Ovary (tissue), 9 donors: ENCODE measurements around the gene PMEL. TPM values are rescaled to one million over a fixed set of nuclear protein-coding genes. Genes with fewer than 3 reads are reported as not detected.

Source experiments
- DNase-seq, 5 donors: peaks; one replicate each; pipeline ENCODE4 v3.0.0-alpha.2; 2019 to 2020
- H3K27ac ChIP-seq, 2 donors: fragments of 200-600 bp; one replicate each; pipeline versions ENCODE4 v1.5.1 to v1.8.0; 2019 to 2022
- H3K27me3 ChIP-seq: fragments of 200-600 bp; one replicate; pipeline ENCODE4 v1.8.0; 2022
- H3K36me3 ChIP-seq: fragments of 200-600 bp; sonication (generic); one replicate; pipeline ENCODE4 v1.5.1; 2019
- H3K4me1 ChIP-seq: one replicate; pipeline ENCODE4 v1.8.1; 2013; ENCODE audit warnings: mild to moderate bottlenecking, moderate library complexity; ENCODE audit not compliant: insufficient read depth
- H3K4me3 ChIP-seq: fragments of 200-600 bp; sonication (generic); one replicate; pipeline ENCODE4 v1.5.1; 2017
- H3K9me3 ChIP-seq, 2 donors: fragments of 200-600 bp in 1 of 2; sonication (generic) in 1 of 2; one replicate each; pipeline versions ENCODE4 v1.5.1 to v1.8.1; 2013 to 2019; ENCODE audit warnings: mild to moderate bottlenecking in 1 of 2, moderate library complexity in 1 of 2
- EP300 ChIP-seq: sonication (generic); formaldehyde crosslinking; IDR thresholded peaks from one replicate; pipeline ENCODE4 v1.6.1; 2017; ENCODE audit warnings: antibody characterized with exemption
- POLR2A ChIP-seq: fragments of 450-650 bp; IDR thresholded peaks from one replicate; pipeline ENCODE4 v1.6.1; 2017; ENCODE audit warnings: antibody characterized with exemption, mild to moderate bottlenecking, moderate library complexity
- WGBS, 3 donors: extraction: QIAGEN DNeasy Blood & Tissue Kit in 1 of 3; methylation state at CpG; one replicate each; pipeline versions ENCODE4 v1.1.5 to v1.1.7; 2013 to 2017; 5-methylcytosine and 5-hydroxymethylcytosine counted together
- intact Hi-C, 4 donors: fragments of 100-400 bp; cut with DNase I; formaldehyde crosslinking; loops; one replicate each; pipeline versions ENCODE4 v1.11.0 to v1.15.1; 2022 to 2023
- polyA plus RNA-seq, 2 donors: library from polyadenylated mRNA; stranded (reverse); fragments of 200-250 nt in 1 of 2; fragments of 350-450 nt in 1 of 2; fragmentation: Illumina TruSeq in 1 of 2; extraction: RNeasy Lipid Tissue Mini Kit (QIAGEN cat#74804) in 1 of 2; gene quantifications; one replicate each; pipeline ENCODE4 v1.2.3, GENCODE V29; 2013 to 2014
- total RNA-seq, 7 donors: library from RNA; depleted of rRNA in 2 of 7; stranded (reverse); fragments of >200 nt in 2 of 7; fragmentation: NEBNext Ultra II Directional in 3 of 7; extraction: Animal tissue kit (Norgen Biotek cat#: 25700) in 3 of 7; gene quantifications; one replicate each; pipeline versions ENCODE4 v1.1.0 to v1.2.4, GENCODE V29; 2016 to 2023
- TF ChIP-seq, protein P1 (sequence below), 3 donors: fragments of 450-650 bp in 2 of 3; fragments of 200-600 bp in 1 of 3; IDR thresholded peaks; one replicate each; pipeline versions ENCODE4 v1.5.1 to v1.8.0; 2016 to 2022; ENCODE audit warnings: antibody characterized with exemption in 3 of 3, mild to moderate bottlenecking in 1 of 3
- donor health status: DM: no; HTN: no; CAD: no; lungs with moderate emphysema.
- donor health status: DM: no; HTN: no; CAD: no.
- donor health status: Bipolar disorder and iron deficiency.
- donor health status: DM: yes; HTN: yes; CAD: no.
- donor health status: DM: no; HTN: no; CAD: no.
- donor health status: DM: yes; HTN: yes; CAD: no.

Gene PMEL
- total and polyA plus RNA-seq, 9 donors = 2.0 to 11.5 (median 3.6) TPM

DNA sequence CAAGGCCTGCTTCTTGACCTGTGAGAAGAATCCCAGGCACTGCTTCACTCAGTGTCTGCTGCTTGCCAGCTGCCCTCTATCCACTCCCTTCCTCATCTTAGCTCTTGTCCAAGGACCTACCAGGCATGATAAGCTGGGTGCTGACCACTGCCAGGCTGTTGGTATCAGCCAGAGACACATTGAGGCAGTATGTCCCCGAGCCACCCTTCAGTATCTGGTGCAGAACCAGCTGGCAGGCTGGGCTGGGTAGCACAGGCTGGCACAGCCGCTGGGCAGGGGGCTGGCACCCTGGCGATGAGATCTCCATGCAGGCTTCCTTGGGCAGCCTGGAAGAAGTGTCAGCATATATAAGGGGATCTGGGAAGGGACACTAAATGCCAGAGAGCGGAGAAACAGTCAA, 10.5 kb downstream of the PMEL start:
- H3K4me1 ChIP-seq = peaks cover 3% of the 10 kb centered on the region
- TF ChIP-seq, protein P1, sequence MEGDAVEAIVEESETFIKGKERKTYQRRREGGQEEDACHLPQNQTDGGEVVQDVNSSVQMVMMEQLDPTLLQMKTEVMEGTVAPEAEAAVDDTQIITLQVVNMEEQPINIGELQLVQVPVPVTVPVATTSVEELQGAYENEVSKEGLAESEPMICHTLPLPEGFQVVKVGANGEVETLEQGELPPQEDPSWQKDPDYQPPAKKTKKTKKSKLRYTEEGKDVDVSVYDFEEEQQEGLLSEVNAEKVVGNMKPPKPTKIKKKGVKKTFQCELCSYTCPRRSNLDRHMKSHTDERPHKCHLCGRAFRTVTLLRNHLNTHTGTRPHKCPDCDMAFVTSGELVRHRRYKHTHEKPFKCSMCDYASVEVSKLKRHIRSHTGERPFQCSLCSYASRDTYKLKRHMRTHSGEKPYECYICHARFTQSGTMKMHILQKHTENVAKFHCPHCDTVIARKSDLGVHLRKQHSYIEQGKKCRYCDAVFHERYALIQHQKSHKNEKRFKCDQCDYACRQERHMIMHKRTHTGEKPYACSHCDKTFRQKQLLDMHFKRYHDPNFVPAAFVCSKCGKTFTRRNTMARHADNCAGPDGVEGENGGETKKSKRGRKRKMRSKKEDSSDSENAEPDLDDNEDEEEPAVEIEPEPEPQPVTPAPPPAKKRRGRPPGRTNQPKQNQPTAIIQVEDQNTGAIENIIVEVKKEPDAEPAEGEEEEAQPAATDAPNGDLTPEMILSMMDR (IDR thresholded peaks at IDR 0.05) = no peak
- TF ChIP-seq EP300 (no peak), POLR2A (no peak)
- no peaks in the 10 kb centered on the region for H3K27me3 ChIP-seq
- intact Hi-C loops = no loop called here
- no peaks in the 10 kb centered on the region for H3K36me3 ChIP-seq
- DNase-seq = no peak
- WGBS, 3 donors = 77 to 93% (median 82%) methylated on average over 4 of the region's 4 CpGs
- no peaks in the 10 kb centered on the region for H3K9me3 ChIP-seq
- H3K27ac ChIP-seq = no peak overlapping the region
- H3K4me3 ChIP-seq = no peak overlapping the region

DNA sequence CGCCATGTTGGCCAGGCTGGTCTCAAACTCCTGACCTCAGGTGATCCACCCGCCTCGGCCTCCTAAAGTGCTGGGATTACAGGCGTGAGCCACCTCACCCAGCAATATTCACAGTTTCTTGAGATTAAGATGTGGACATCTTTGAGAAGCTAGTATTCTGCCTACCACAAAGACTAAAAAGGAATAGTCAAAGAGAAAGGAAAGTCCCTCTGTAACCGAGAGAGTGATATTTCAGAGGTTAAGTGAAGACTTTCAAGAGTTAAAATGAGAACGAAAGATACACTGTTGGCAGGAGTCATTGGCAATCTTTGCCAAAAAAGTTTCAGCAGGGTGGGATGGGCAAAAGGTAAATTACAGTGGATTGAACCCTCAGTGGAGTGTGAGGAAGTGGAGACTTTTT, 19.3 kb downstream of the PMEL start:
- no peak overlapping the region for H3K4me3 ChIP-seq
- H3K27me3 ChIP-seq = no peaks in the 10 kb centered on the region
- TF ChIP-seq EP300 = no peak
- TF ChIP-seq POLR2A = no peak
- TF ChIP-seq, protein P1 (IDR thresholded peaks at IDR 0.05) = no peak
- no peaks in the 10 kb centered on the region for H3K4me1 ChIP-seq
- DNase-seq = no peak
- no peak overlapping the region for H3K27ac ChIP-seq
- 80 to 84% (median 83%) methylated on average over 6 of the region's 6 CpGs for WGBS, 3 donors
- no peaks in the 10 kb centered on the region for H3K9me3 ChIP-seq
- no peaks in the 10 kb centered on the region for H3K36me3 ChIP-seq
- intact Hi-C loops = no loop called here

DNA sequence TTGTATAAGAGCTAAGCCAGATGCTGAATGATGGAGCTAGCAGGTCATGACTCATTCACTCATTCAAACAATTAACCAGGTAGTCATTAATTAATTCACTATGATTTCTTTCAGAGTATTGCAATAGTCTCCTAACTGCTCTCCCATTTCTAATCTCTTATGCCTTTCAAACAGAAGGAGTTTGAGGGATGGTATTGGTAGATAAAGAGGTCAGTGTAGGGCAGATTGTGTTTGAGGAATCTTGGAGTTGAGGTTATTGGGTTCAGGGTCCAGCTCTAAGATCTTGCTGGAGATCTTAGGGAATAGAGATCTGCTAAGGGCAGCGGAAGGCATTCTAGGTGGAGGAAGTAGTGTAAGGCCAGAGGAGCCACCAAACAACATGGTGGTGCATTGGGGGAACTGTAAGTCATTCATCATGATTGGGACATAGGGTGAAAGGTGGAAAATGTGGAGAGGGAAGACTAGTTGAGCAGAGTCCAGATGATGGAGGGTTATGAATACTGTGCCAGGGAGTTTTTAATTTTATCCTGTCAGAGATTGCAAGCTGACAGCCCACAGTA, 23.2 kb downstream of the PMEL start:
- Histone ChIP-seq H3K36me3 (no peaks in the 10 kb centered on the region), H3K4me1 (peaks cover 1% of the 10 kb centered on the region), H3K9me3 (no peaks in the 10 kb centered on the region), H3K27ac (no peak overlapping the region), H3K4me3 (no peak overlapping the region), H3K27me3 (no peaks in the 10 kb centered on the region)
- no peak for TF ChIP-seq EP300
- TF ChIP-seq, protein P1 (IDR thresholded peaks at IDR 0.05) = no peak
- no peak for TF ChIP-seq POLR2A
- no peak for DNase-seq
- intact Hi-C loops = loop anchor here in 2 of 4 donors (5.0 kb wide), 2 partner anchors 200 to 210 kb away; partner anchors contain the start of gene GDF11 (in 1 of the 2)
- WGBS, 3 donors = 95 to 100% (median 100%) methylated on average over 1 of the region's 1 CpG

DNA sequence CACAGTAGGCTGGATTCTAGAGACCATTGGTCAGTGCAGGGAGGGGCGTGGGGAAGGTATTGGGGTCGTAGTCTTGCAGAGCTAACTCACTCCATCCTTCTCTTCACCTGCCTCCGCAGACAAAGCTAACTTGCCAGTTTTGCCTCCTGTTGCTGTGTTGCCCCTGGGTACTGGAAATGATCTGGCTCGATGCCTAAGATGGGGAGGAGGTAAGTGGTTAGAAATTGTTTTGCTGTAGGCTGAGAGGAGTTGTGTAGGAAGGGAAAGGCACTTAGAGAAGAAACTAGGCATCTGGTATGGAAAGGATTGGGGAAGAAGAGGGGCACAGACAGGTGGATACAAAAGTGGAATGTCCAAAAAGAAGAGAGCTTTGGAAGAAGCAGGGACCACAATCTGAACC, 23.8 kb downstream of the PMEL start:
- no peaks in the 10 kb centered on the region for H3K9me3 ChIP-seq
- no peak overlapping the region for H3K27ac ChIP-seq
- H3K4me1 ChIP-seq = peaks cover 1% of the 10 kb centered on the region
- 88 to 92% (median 89%) methylated on average over 4 of the region's 4 CpGs for WGBS, 3 donors
- no peak for TF ChIP-seq POLR2A
- TF ChIP-seq EP300 = no peak
- TF ChIP-seq, protein P1 (IDR thresholded peaks at IDR 0.05) = no peak
- intact Hi-C loops = loop anchor here in 2 of 4 donors (5.0 kb wide), 2 partner anchors 200 to 210 kb away; partner anchors contain the start of gene GDF11 (in 1 of the 2)
- H3K36me3 ChIP-seq = no peaks in the 10 kb centered on the region
- H3K27me3 ChIP-seq = no peaks in the 10 kb centered on the region
- H3K4me3 ChIP-seq = no peak overlapping the region
- no peak for DNase-seq
